NCI-H128 (cell line): Measurements from ENCODE around the gene ABCF2.

ENCODE experiments used
- DNase-seq: peaks from one replicate; lab custom pipeline; 2025; ENCODE audit not compliant: unreplicated experiment; lab: John Stamatoyannopoulos, UW

The ABCF2 gene

GRCh38 chr7:151242159-151243044, 15.4 kb upstream of the ABCF2 start:
- DNase-seq = no peak

- DNase-seq = no peak
Measured at GRCh38 chr7:151241755-151242096, 14.7 kb upstream of the ABCF2 start.

GRCh38 chr7:151240942-151241754, 14.1 kb upstream of the ABCF2 start:
- DNase-seq = no peak

- no peak for DNase-seq
Measured at GRCh38 chr7:151240536-151240935, 13.5 kb upstream of the ABCF2 start.

- no peak for DNase-seq
Measured at GRCh38 chr7:151239837-151240459, 12.9 kb upstream of the ABCF2 start.

- DNase-seq = no peak
Measured at GRCh38 chr7:151238924-151239836, 12.2 kb upstream of the ABCF2 start.

GRCh38 chr7:151238190-151238810, 11.3 kb upstream of the ABCF2 start:
- no peak for DNase-seq

- no peak for DNase-seq
Measured at GRCh38 chr7:151237244-151238189, 10.5 kb upstream of the ABCF2 start.

GRCh38 chr7:151236406-151236805, 9.4 kb upstream of the ABCF2 start:
- DNase-seq = no peak

GRCh38 chr7:151235091-151235787, 8.2 kb upstream of the ABCF2 start:
- DNase-seq = no peak

GRCh38 chr7:151233804-151234203, 6.8 kb upstream of the ABCF2 start:
- no peak for DNase-seq

GRCh38 chr7:151232917-151233701, 6.1 kb upstream of the ABCF2 start:
- no peak for DNase-seq

- DNase-seq = peak; percentile 73
Measured at GRCh38 chr7:151232091-151232916, 5.3 kb upstream of the ABCF2 start, which contains the start of gene CHPF2. Gene CHPF2, plus strand, starts transcription at chr7:151232483. Its CDS starts 1,529 bp downstream, at chr7:151234012.

- DNase-seq = no peak
Measured at GRCh38 chr7:151231080-151231479, 4.1 kb upstream of the ABCF2 start.

- no peak for DNase-seq
Measured at GRCh38 chr7:151229249-151229648, 2.2 kb upstream of the ABCF2 start.

GRCh38 chr7:151228024-151228866, 1.2 kb upstream of the ABCF2 start:
- no peak for DNase-seq
